Measurements from ENCODE around the gene ADO. TPM values are rescaled to one million over a fixed set of nuclear protein-coding genes. Genes with fewer than 3 reads are reported as not detected.

Gene ADO
- total and polyA plus RNA-seq, 2 donors (not counting 3 experiments of a cell fraction or from before 2014, with no cell fraction given): 6.5 to 14.5 TPM

DNA sequence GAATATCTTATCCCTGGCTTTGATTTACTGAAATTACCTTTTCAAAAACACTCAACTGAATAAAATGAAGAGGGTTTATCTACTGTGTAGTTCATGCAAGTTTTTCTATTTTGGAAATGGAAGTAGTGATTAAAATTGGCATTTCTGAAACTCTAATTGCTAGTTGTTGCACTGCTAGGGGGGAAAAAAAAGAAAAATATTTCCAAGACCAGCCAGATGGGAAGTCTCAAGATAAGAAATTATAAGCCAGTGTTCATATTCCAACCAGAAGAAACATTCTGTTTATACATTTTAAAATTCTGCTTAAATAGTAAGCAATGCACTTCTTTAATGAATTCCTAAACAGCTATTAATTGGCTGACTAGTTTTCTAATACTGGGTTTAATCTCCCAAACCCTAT lies 9.4 kb upstream of the ADO start:
- H3K27ac ChIP-seq (ENCODE audit: insufficient read depth, low read depth, low read length): no peak overlapping the region
- H3K9me1 ChIP-seq (replicated peaks; ENCODE audit: control insufficient read depth, extremely low read depth, insufficient read depth, low read length): no peaks in the 10 kb centered on the region
- ChIA-PET POLR2A (no interaction called here), CTCF (no interaction called here)
- no peaks in the 10 kb centered on the region for H3K9me3 ChIP-seq (replicated peaks; ENCODE audit: control insufficient read depth, insufficient read depth, low read length)
- intact Hi-C loops (cut with micrococcal nuclease): no loop called here
- no peaks in the 10 kb centered on the region for H4K20me1 ChIP-seq (replicated peaks; ENCODE audit: control insufficient read depth, extremely low read depth, insufficient read depth, low read length)
- no peaks in the 10 kb centered on the region for H3K4me1 ChIP-seq (ENCODE audit: control insufficient read depth, extremely low read depth, insufficient read depth, low read length)
- H3K36me3 ChIP-seq (ENCODE audit: control insufficient read depth in 2 of 2, extremely low read depth in 1 of 2, insufficient read depth in 2 of 2, low read length in 2 of 2): no peaks in the 10 kb centered on the region
- FAIRE-seq (no peak), DNase-seq (ENCODE audit: low read depth, low spot score) (no peak)
- no peak overlapping the region for H3K9ac ChIP-seq (replicated peaks; ENCODE audit: extremely low read depth, insufficient read depth, low read length)
- H3K79me2 ChIP-seq (ENCODE audit: control insufficient read depth, insufficient read depth, low read length): no peaks in the 10 kb centered on the region
- TF ChIP-seq MYC (IDR thresholded peaks at IDR 0.05; ENCODE audit: low read depth, low read length): no peak
- BruUV-seq (replicated peaks): no TSS peak
- no peak overlapping the region for H3K4me3 ChIP-seq (replicated peaks in 1 of 3; ENCODE audit: insufficient read depth in 1 of 3, low read depth in 1 of 3, low read length in 3 of 3)
- no peak overlapping the region for H2AFZ ChIP-seq (ENCODE audit: low read depth, low read length)
- dilution Hi-C loops (cut with MboI; ENCODE audit: extremely low pct_ligation_motif_present, low sequenced_read_pairs): no loop called here
- peaks cover 30 to 40% of the 10 kb centered on the region in 2 experiments for H3K27me3 ChIP-seq (ENCODE audit: control insufficient read depth in 2 of 2, insufficient read depth in 2 of 2, low read length in 2 of 2)
- H3K4me2 ChIP-seq (ENCODE audit: insufficient read depth, low read length): no peak overlapping the region

DNA sequence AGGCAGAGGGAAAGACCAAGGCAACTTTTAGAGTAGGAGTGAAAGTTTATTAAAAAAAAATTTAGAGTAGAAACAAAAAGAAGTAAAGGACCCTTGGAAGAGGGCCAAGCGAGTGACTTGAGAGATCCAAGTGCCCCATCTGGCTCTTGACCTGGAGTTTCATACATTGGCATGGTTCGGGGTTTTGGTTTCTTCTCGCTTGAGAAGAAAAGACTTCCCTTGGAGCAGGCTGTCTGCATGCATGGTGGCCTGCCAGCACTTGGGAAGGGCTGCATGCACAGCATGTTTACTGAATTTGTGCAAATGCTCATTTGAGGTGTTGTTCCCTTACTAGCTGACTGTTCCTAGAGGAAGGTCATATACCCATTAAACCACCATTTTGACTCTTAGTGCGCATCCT lies 8.8 kb upstream of the ADO start:
- Histone ChIP-seq H3K4me1 (ENCODE audit: control insufficient read depth, extremely low read depth, insufficient read depth, low read length) (no peaks in the 10 kb centered on the region), H3K36me3 (ENCODE audit: control insufficient read depth in 2 of 2, extremely low read depth in 1 of 2, insufficient read depth in 2 of 2, low read length in 2 of 2) (no peaks in the 10 kb centered on the region), H3K9ac (replicated peaks; ENCODE audit: extremely low read depth, insufficient read depth, low read length) (no peak overlapping the region), H3K4me2 (ENCODE audit: insufficient read depth, low read length) (no peak overlapping the region), H3K27me3 (ENCODE audit: control insufficient read depth in 2 of 2, insufficient read depth in 2 of 2, low read length in 2 of 2) (peaks cover 36 to 47% of the 10 kb centered on the region in 2 experiments), H3K79me2 (ENCODE audit: control insufficient read depth, insufficient read depth, low read length) (no peaks in the 10 kb centered on the region), H2AFZ (ENCODE audit: low read depth, low read length) (no peak overlapping the region), H3K27ac (ENCODE audit: insufficient read depth, low read depth, low read length) (no peak overlapping the region), H3K9me3 (replicated peaks; ENCODE audit: control insufficient read depth, insufficient read depth, low read length) (no peaks in the 10 kb centered on the region), H3K4me3 (replicated peaks in 1 of 3; ENCODE audit: insufficient read depth in 1 of 3, low read depth in 1 of 3, low read length in 3 of 3) (no peak overlapping the region), H3K9me1 (replicated peaks; ENCODE audit: control insufficient read depth, extremely low read depth, insufficient read depth, low read length) (no peaks in the 10 kb centered on the region), H4K20me1 (replicated peaks; ENCODE audit: control insufficient read depth, extremely low read depth, insufficient read depth, low read length) (no peaks in the 10 kb centered on the region)
- dilution Hi-C loops (cut with MboI; ENCODE audit: extremely low pct_ligation_motif_present, low sequenced_read_pairs) (no loop called here), intact Hi-C loops (cut with micrococcal nuclease) (no loop called here)
- ChIA-PET POLR2A (no interaction called here), CTCF (interaction anchor here (1.4 kb wide), 1 partner anchor 22 kb away, joined by 3 read pairs; no protein-coding TSS in a partner anchor)
- no TSS peak for BruUV-seq (replicated peaks)
- TF ChIP-seq POLR2AphosphoS5 (IDR thresholded peaks at IDR 0.05; ENCODE audit: insufficient read depth, low read depth, low read length) (no peak), POLR2A (IDR thresholded peaks at IDR 0.05; ENCODE audit: low read depth, low read length) (no peak), FOS (IDR thresholded peaks at IDR 0.05; ENCODE audit: borderline replicate concordance, insufficient read depth, low read length) (no peak), JUN (IDR thresholded peaks at IDR 0.05; ENCODE audit: borderline replicate concordance, insufficient read depth, insufficient read length, low read depth) (no peak), GATA2 (IDR thresholded peaks at IDR 0.05; ENCODE audit: insufficient read depth, insufficient read length, low read depth, low read length) (no peak), MYC (IDR thresholded peaks at IDR 0.05; ENCODE audit: low read depth, low read length) (no peak), EZH2 (IDR thresholded peaks at IDR 0.05; ENCODE audit: borderline replicate concordance, low read depth, low read length, severe bottlenecking) (no peak)
- TF ChIP-seq, protein P1, sequence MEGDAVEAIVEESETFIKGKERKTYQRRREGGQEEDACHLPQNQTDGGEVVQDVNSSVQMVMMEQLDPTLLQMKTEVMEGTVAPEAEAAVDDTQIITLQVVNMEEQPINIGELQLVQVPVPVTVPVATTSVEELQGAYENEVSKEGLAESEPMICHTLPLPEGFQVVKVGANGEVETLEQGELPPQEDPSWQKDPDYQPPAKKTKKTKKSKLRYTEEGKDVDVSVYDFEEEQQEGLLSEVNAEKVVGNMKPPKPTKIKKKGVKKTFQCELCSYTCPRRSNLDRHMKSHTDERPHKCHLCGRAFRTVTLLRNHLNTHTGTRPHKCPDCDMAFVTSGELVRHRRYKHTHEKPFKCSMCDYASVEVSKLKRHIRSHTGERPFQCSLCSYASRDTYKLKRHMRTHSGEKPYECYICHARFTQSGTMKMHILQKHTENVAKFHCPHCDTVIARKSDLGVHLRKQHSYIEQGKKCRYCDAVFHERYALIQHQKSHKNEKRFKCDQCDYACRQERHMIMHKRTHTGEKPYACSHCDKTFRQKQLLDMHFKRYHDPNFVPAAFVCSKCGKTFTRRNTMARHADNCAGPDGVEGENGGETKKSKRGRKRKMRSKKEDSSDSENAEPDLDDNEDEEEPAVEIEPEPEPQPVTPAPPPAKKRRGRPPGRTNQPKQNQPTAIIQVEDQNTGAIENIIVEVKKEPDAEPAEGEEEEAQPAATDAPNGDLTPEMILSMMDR (IDR thresholded peaks at IDR 0.05; ENCODE audit: extremely low read depth in 1 of 2, insufficient read depth in 1 of 2, low read depth in 1 of 2, low read length in 2 of 2): no peak
- TF ChIP-seq, protein P2, sequence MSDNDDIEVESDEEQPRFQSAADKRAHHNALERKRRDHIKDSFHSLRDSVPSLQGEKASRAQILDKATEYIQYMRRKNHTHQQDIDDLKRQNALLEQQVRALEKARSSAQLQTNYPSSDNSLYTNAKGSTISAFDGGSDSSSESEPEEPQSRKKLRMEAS (IDR thresholded peaks at IDR 0.05; ENCODE audit: insufficient read depth, insufficient read length): no peak
- no peak for DNase-seq (ENCODE audit: low read depth, low spot score)
- no peak for FAIRE-seq
